Measurements from ENCODE around the gene MMS22L.
A peak's percentile ranks its signal among the peaks of the same experiment; 100 is the strongest.

MMS22L gene

GRCh38 chr6:97306544-97307320, 23.7 kb upstream of the MMS22L start:
- DNase-seq (ENCODE audit: extremely low read depth, low read depth), result no peak
- H3K4me3 ChIP-seq (replicated peaks; ENCODE audit: low read depth, low read length), result no peak overlapping the region
- TF ChIP-seq CTCF (IDR thresholded peaks at IDR 0.05; ENCODE audit: low read depth, low read length, missing control alignments), result no peak

GRCh38 chr6:97305414-97306066, 22.5 kb upstream of the MMS22L start:
- no peak for TF ChIP-seq CTCF (IDR thresholded peaks at IDR 0.05; ENCODE audit: low read depth, low read length, missing control alignments)
- DNase-seq (ENCODE audit: extremely low read depth, low read depth), result no peak
- no peak overlapping the region for H3K4me3 ChIP-seq (replicated peaks; ENCODE audit: low read depth, low read length)

- H3K4me3 ChIP-seq (replicated peaks; ENCODE audit: low read depth, low read length), result no peak overlapping the region
- no peak for DNase-seq (ENCODE audit: extremely low read depth, low read depth)
- no peak for TF ChIP-seq CTCF (IDR thresholded peaks at IDR 0.05; ENCODE audit: low read depth, low read length, missing control alignments)
Observed at GRCh38 chr6:97304701-97305100, 21.7 kb upstream of the MMS22L start.

GRCh38 chr6:97294451-97294850, 11.4 kb upstream of the MMS22L start:
- no peak for DNase-seq (ENCODE audit: extremely low read depth, low read depth)
- TF ChIP-seq CTCF (IDR thresholded peaks at IDR 0.05; ENCODE audit: low read depth, low read length, missing control alignments), result no peak
- no peak overlapping the region for H3K4me3 ChIP-seq (replicated peaks; ENCODE audit: low read depth, low read length)

- no peak for DNase-seq (ENCODE audit: extremely low read depth, low read depth)
Observed at GRCh38 chr6:97293198-97293696, 10.2 kb upstream of the MMS22L start.

GRCh38 chr6:97292671-97293070, 9.7 kb upstream of the MMS22L start:
- TF ChIP-seq CTCF (IDR thresholded peaks at IDR 0.05; ENCODE audit: low read depth, low read length, missing control alignments), result no peak
- peak; percentile 50 for DNase-seq (ENCODE audit: extremely low read depth, low read depth)

More at GRCh38 chr6:97293198-97293696, 10.2 kb upstream of the MMS22L start:
- no peak overlapping the region for H3K4me3 ChIP-seq (replicated peaks; ENCODE audit: low read depth, low read length)
- TF ChIP-seq CTCF (IDR thresholded peaks at IDR 0.05; ENCODE audit: low read depth, low read length, missing control alignments), result no peak

More at GRCh38 chr6:97292671-97293070, 9.7 kb upstream of the MMS22L start:
- no peak overlapping the region for H3K4me3 ChIP-seq (replicated peaks; ENCODE audit: low read depth, low read length)
